Measurements from ENCODE around the gene DNAJC3.

Gene DNAJC3

DNA sequence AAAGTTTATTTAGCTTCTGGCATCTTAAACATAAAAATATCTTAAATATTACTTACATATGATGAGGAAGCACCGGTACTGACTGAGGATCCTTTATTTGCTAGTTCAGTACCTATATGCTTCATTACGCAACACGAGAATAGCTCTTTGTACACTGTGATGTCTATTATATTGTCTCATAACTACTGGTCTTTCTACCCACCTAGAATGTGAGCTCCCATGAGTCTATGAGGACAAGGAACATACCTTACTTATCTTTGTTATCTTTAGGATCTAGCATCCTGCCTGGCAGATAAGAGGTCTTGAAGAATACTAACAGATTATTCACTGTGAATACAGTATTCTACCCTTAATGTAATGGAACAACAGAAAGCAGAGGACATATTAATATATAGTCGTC, 124.9 kb downstream of the DNAJC3 start:
- ATAC-seq (ENCODE audit: low read depth) (no peak), DNase-seq (ENCODE audit: low spot score) (no peak)
- H3K9me3 ChIP-seq (ENCODE audit: severe bottlenecking): peaks cover 4% of the 10 kb centered on the region
- no peaks in the 10 kb centered on the region for H3K36me3 ChIP-seq (ENCODE audit: low read depth)
- no peak overlapping the region for H3K27ac ChIP-seq (ENCODE audit: poor library complexity, severe bottlenecking)
- H3K4me3 ChIP-seq (ENCODE audit: severe bottlenecking): no peak overlapping the region
- TF ChIP-seq, protein P1, sequence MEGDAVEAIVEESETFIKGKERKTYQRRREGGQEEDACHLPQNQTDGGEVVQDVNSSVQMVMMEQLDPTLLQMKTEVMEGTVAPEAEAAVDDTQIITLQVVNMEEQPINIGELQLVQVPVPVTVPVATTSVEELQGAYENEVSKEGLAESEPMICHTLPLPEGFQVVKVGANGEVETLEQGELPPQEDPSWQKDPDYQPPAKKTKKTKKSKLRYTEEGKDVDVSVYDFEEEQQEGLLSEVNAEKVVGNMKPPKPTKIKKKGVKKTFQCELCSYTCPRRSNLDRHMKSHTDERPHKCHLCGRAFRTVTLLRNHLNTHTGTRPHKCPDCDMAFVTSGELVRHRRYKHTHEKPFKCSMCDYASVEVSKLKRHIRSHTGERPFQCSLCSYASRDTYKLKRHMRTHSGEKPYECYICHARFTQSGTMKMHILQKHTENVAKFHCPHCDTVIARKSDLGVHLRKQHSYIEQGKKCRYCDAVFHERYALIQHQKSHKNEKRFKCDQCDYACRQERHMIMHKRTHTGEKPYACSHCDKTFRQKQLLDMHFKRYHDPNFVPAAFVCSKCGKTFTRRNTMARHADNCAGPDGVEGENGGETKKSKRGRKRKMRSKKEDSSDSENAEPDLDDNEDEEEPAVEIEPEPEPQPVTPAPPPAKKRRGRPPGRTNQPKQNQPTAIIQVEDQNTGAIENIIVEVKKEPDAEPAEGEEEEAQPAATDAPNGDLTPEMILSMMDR (IDR thresholded peaks at IDR 0.05; ENCODE audit: poor library complexity, severe bottlenecking): no peak
- H3K4me1 ChIP-seq (ENCODE audit: insufficient read depth, poor library complexity, severe bottlenecking): no peaks in the 10 kb centered on the region
- no peaks in the 10 kb centered on the region for H3K27me3 ChIP-seq (ENCODE audit: insufficient read depth, poor library complexity, severe bottlenecking)

GRCh38 chr13:95805921-95806320, 129.0 kb downstream of the DNAJC3 start:
- Histone ChIP-seq H3K4me1 (ENCODE audit: insufficient read depth, poor library complexity, severe bottlenecking) (no peaks in the 10 kb centered on the region), H3K4me3 (ENCODE audit: severe bottlenecking) (no peak overlapping the region), H3K27ac (ENCODE audit: poor library complexity, severe bottlenecking) (no peak overlapping the region), H3K27me3 (ENCODE audit: insufficient read depth, poor library complexity, severe bottlenecking) (no peaks in the 10 kb centered on the region), H3K9me3 (ENCODE audit: severe bottlenecking) (peaks cover 4% of the 10 kb centered on the region), H3K36me3 (ENCODE audit: low read depth) (peaks cover 7% of the 10 kb centered on the region; the same call in 1 of the 2 replicates)
- TF ChIP-seq, protein P1 (IDR thresholded peaks at IDR 0.05; ENCODE audit: poor library complexity, severe bottlenecking): no peak
- no peak for DNase-seq (ENCODE audit: low spot score)
- no peak for ATAC-seq (ENCODE audit: low read depth)

- H3K27ac ChIP-seq (ENCODE audit: poor library complexity, severe bottlenecking): no peak overlapping the region
- peaks cover 11% of the 10 kb centered on the region; the same call in 1 of the 2 replicates for H3K36me3 ChIP-seq (ENCODE audit: low read depth)
- TF ChIP-seq, protein P1 (IDR thresholded peaks at IDR 0.05; ENCODE audit: poor library complexity, severe bottlenecking): no peak
- no peak overlapping the region for H3K4me3 ChIP-seq (ENCODE audit: severe bottlenecking)
- H3K27me3 ChIP-seq (ENCODE audit: insufficient read depth, poor library complexity, severe bottlenecking): no peaks in the 10 kb centered on the region
- H3K9me3 ChIP-seq (ENCODE audit: severe bottlenecking): peaks cover 4% of the 10 kb centered on the region
- DNase-seq (ENCODE audit: low spot score) (no peak), ATAC-seq (ENCODE audit: low read depth) (no peak)
- H3K4me1 ChIP-seq (ENCODE audit: insufficient read depth, poor library complexity, severe bottlenecking): no peaks in the 10 kb centered on the region
These were observed 132.5 kb downstream of the DNAJC3 start for GRCh38 chr13:95809429-95809828.

DNA sequence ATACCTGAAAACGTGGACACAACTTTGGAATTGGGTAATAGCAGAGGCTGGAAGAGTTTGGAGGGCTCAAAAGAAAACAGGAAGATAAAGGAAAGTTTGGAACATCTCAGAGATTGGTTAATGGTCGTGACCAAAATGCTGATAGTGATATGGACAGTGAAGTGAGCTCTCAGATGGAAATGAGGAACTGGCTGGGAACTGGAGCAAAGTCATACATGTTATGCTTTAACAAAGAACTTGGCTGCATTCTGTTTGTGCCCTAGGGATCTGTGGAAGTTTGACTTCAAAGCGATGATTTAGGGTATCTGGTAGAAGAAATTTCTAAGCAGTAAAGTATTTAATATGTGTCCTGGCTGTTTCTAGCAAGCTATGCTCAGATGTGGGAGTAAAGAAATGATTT, 136.2 kb downstream of the DNAJC3 start:
- no peaks in the 10 kb centered on the region for H3K9me3 ChIP-seq (ENCODE audit: severe bottlenecking)
- no peaks in the 10 kb centered on the region for H3K4me1 ChIP-seq (ENCODE audit: insufficient read depth, poor library complexity, severe bottlenecking)
- H3K4me3 ChIP-seq (ENCODE audit: severe bottlenecking): no peak overlapping the region
- peaks cover 11% of the 10 kb centered on the region; the same call in 1 of the 2 replicates for H3K36me3 ChIP-seq (ENCODE audit: low read depth)
- no peak for DNase-seq (ENCODE audit: low spot score)
- H3K27ac ChIP-seq (ENCODE audit: poor library complexity, severe bottlenecking): no peak overlapping the region
- TF ChIP-seq, protein P1 (IDR thresholded peaks at IDR 0.05; ENCODE audit: poor library complexity, severe bottlenecking): no peak
- H3K27me3 ChIP-seq (ENCODE audit: insufficient read depth, poor library complexity, severe bottlenecking): no peaks in the 10 kb centered on the region
- no peak for ATAC-seq (ENCODE audit: low read depth)

- H3K9me3 ChIP-seq (ENCODE audit: severe bottlenecking): no peaks in the 10 kb centered on the region
- H3K36me3 ChIP-seq (ENCODE audit: low read depth): peaks cover 11% of the 10 kb centered on the region; the same call in 1 of the 2 replicates
- no peak for DNase-seq (ENCODE audit: low spot score)
- TF ChIP-seq, protein P1 (IDR thresholded peaks at IDR 0.05; ENCODE audit: poor library complexity, severe bottlenecking): no peak
- no peak overlapping the region for H3K4me3 ChIP-seq (ENCODE audit: severe bottlenecking)
- no peaks in the 10 kb centered on the region for H3K4me1 ChIP-seq (ENCODE audit: insufficient read depth, poor library complexity, severe bottlenecking)
- no peaks in the 10 kb centered on the region for H3K27me3 ChIP-seq (ENCODE audit: insufficient read depth, poor library complexity, severe bottlenecking)
- H3K27ac ChIP-seq (ENCODE audit: poor library complexity, severe bottlenecking): no peak overlapping the region
- no peak for ATAC-seq (ENCODE audit: low read depth)
These were observed 137.6 kb downstream of the DNAJC3 start for GRCh38 chr13:95814495-95814894.
